ENCODE measurements around the gene USP44. TPM values are rescaled to one million over a fixed set of nuclear protein-coding genes. Genes with fewer than 3 reads are reported as not detected.

USP44 gene
- polyA plus RNA-seq, 1 donor from 2014 or later, result 3.7 TPM

- Histone ChIP-seq H3K9me3 (ENCODE audit: low read length) (peaks cover 3% of the 10 kb centered on the region), H3K27me3 (ENCODE audit: insufficient read depth, low read depth, low read length) (no peaks in the 10 kb centered on the region), H3K9me2 (ENCODE audit: insufficient read depth, low read length) (no peaks in the 10 kb centered on the region), H3K9ac (ENCODE audit: low read length) (no peak overlapping the region), H4K20me1 (ENCODE audit: insufficient read depth) (no peaks in the 10 kb centered on the region), H2AFZ (ENCODE audit: low read depth, low read length) (no peak overlapping the region), H3F3A (ENCODE audit: insufficient read depth, low read length, poor library complexity, severe bottlenecking) (no peaks in the 10 kb centered on the region), H3K27ac (ENCODE audit: low read length) (no peak overlapping the region), H3K4me3 (ENCODE audit: low read length) (no peak overlapping the region), H3K79me2 (replicated peaks; ENCODE audit: insufficient read depth, low read length) (no peaks in the 10 kb centered on the region), H3K4me2 (ENCODE audit: low read length) (no peak overlapping the region), H3K36me3 (ENCODE audit: insufficient read depth, low read length) (peaks cover 32% of the 10 kb centered on the region)
- no peak for TF ChIP-seq REST (IDR thresholded peaks at IDR 0.05; ENCODE audit: borderline replicate concordance)
- TF ChIP-seq RAD21 (conservative IDR thresholded peaks at IDR 0.05), result no peak
- TF ChIP-seq POLR2AphosphoS5 (IDR thresholded peaks at IDR 0.05), result no peak
- TF ChIP-seq MXI1 (conservative IDR thresholded peaks at IDR 0.05; ENCODE audit: poor library complexity, severe bottlenecking), result no peak
Measured at GRCh38 chr12:95498968-95499367, 52.3 kb downstream of the USP44 start.

DNA sequence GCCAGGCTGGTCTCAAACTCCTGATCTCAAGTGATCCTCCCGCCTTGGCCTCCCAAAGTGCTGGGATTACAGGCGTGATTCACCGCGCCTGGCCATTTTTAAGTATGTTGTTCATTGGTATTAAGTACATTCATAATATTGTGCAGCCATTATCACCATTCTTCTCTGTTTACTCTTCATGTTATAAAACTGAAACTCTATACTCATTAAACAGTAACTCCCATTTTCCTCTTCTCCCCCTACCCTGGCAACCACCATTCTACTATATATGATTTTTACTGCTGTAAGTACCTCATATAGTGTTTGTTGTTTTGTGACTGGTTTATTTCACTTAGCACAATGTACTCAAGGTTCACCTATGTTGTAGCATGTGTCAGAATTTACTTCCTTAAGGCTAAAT lies 54.2 kb downstream of the USP44 start:
- TF ChIP-seq SMC3 (conservative IDR thresholded peaks at IDR 0.05; ENCODE audit: poor library complexity) (no peak), POLR2AphosphoS5 (IDR thresholded peaks at IDR 0.05) (no peak), RAD21 (conservative IDR thresholded peaks at IDR 0.05) (no peak), REST (IDR thresholded peaks at IDR 0.05; ENCODE audit: borderline replicate concordance) (no peak), MXI1 (conservative IDR thresholded peaks at IDR 0.05; ENCODE audit: poor library complexity, severe bottlenecking) (no peak), TAF1 (IDR thresholded peaks at IDR 0.05; ENCODE audit: low read depth) (no peak), EP300 (conservative IDR thresholded peaks at IDR 0.05; ENCODE audit: poor library complexity, severe bottlenecking) (no peak), CTCF (IDR thresholded peaks at IDR 0.05; ENCODE audit: poor library complexity, severe bottlenecking) (no peak)
- Histone ChIP-seq H3K9me3 (ENCODE audit: low read length) (peaks cover 3% of the 10 kb centered on the region), H3F3A (ENCODE audit: insufficient read depth, low read length, poor library complexity, severe bottlenecking) (no peaks in the 10 kb centered on the region), H3K4me3 (ENCODE audit: low read length) (no peak overlapping the region), H3K79me2 (replicated peaks; ENCODE audit: insufficient read depth, low read length) (no peaks in the 10 kb centered on the region), H2AFZ (ENCODE audit: low read depth, low read length) (no peak overlapping the region), H4K20me1 (ENCODE audit: insufficient read depth) (no peaks in the 10 kb centered on the region), H3K27ac (ENCODE audit: low read length) (no peak overlapping the region), H3K9ac (ENCODE audit: low read length) (no peak overlapping the region), H3K9me2 (ENCODE audit: insufficient read depth, low read length) (no peaks in the 10 kb centered on the region), H3K4me2 (ENCODE audit: low read length) (no peak overlapping the region), H3K36me3 (ENCODE audit: insufficient read depth, low read length) (peaks cover 36% of the 10 kb centered on the region), H3K27me3 (ENCODE audit: insufficient read depth, low read depth, low read length) (no peaks in the 10 kb centered on the region)

Measured in neural cell (in vitro differentiated cells).